ENCODE data around the gene MVB12A. TPM values are rescaled to one million over a fixed set of nuclear protein-coding genes. Genes with fewer than 3 reads are reported as not detected.

The MVB12A gene
- total and polyA plus RNA-seq, 9 of the 15 experiments (the other 6 are each of a cell fraction or from before 2014, with no cell fraction given): 1.2 to 46.2 (median 22.4) TPM

GRCh38 chr19:17409990-17410389, 9.9 kb upstream of the MVB12A start (continued):
- TF ChIP-seq, protein P1, sequence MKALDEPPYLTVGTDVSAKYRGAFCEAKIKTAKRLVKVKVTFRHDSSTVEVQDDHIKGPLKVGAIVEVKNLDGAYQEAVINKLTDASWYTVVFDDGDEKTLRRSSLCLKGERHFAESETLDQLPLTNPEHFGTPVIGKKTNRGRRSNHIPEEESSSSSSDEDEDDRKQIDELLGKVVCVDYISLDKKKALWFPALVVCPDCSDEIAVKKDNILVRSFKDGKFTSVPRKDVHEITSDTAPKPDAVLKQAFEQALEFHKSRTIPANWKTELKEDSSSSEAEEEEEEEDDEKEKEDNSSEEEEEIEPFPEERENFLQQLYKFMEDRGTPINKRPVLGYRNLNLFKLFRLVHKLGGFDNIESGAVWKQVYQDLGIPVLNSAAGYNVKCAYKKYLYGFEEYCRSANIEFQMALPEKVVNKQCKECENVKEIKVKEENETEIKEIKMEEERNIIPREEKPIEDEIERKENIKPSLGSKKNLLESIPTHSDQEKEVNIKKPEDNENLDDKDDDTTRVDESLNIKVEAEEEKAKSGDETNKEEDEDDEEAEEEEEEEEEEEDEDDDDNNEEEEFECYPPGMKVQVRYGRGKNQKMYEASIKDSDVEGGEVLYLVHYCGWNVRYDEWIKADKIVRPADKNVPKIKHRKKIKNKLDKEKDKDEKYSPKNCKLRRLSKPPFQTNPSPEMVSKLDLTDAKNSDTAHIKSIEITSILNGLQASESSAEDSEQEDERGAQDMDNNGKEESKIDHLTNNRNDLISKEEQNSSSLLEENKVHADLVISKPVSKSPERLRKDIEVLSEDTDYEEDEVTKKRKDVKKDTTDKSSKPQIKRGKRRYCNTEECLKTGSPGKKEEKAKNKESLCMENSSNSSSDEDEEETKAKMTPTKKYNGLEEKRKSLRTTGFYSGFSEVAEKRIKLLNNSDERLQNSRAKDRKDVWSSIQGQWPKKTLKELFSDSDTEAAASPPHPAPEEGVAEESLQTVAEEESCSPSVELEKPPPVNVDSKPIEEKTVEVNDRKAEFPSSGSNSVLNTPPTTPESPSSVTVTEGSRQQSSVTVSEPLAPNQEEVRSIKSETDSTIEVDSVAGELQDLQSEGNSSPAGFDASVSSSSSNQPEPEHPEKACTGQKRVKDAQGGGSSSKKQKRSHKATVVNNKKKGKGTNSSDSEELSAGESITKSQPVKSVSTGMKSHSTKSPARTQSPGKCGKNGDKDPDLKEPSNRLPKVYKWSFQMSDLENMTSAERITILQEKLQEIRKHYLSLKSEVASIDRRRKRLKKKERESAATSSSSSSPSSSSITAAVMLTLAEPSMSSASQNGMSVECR (CRISPR knock-in tag; IDR thresholded peaks at IDR 0.05): no peak
- TF ChIP-seq, protein P2, sequence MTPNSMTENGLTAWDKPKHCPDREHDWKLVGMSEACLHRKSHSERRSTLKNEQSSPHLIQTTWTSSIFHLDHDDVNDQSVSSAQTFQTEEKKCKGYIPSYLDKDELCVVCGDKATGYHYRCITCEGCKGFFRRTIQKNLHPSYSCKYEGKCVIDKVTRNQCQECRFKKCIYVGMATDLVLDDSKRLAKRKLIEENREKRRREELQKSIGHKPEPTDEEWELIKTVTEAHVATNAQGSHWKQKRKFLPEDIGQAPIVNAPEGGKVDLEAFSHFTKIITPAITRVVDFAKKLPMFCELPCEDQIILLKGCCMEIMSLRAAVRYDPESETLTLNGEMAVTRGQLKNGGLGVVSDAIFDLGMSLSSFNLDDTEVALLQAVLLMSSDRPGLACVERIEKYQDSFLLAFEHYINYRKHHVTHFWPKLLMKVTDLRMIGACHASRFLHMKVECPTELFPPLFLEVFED (CRISPR knock-in tag; conservative IDR thresholded peaks at IDR 0.05): no peak
- TF ChIP-seq DDX20 (tag; IDR thresholded peaks at IDR 0.05; ENCODE audit: low read depth): no peak

- WGBS (ENCODE audit: insufficient coverage, low coverage, missing lambda C conversion rate): 79% methylated on average over 10 of the region's 11 CpGs
- ATAC-seq (no peak), FAIRE-seq (no peak), DNase-seq (ENCODE audit: extremely low read depth in 1 of 4, low spot score in 3 of 4) (no peak)
- Histone ChIP-seq H3K79me2 (ENCODE audit: control insufficient read depth, insufficient read depth, low read length) (peaks cover 16% of the 10 kb centered on the region), H2AFZ (ENCODE audit: low read depth, low read length) (no peak overlapping the region), H4K20me1 (replicated peaks; ENCODE audit: control insufficient read depth, insufficient read depth, low read length) (no peaks in the 10 kb centered on the region), H3K9me1 (ENCODE audit: control insufficient read depth, insufficient read depth, low read length) (no peaks in the 10 kb centered on the region), H3K27ac (ENCODE audit: extremely low read depth, low read depth, low read length) (no peak overlapping the region), H3K9ac (ENCODE audit: insufficient read depth in 1 of 2, low read depth in 2 of 2, low read length in 2 of 2) (0 out of 4 replicates have a peak overlapping the region, but pooled peaks of 1 of the 2 experiments have one; percentile 2), H3K27me3 (ENCODE audit: control insufficient read depth in 2 of 2, insufficient read depth in 2 of 2, low read length in 2 of 2) (no peaks in the 10 kb centered on the region), H3K4me2 (ENCODE audit: insufficient read depth, low read length) (no peak overlapping the region), H3K9me3 (replicated peaks; ENCODE audit: control insufficient read depth, insufficient read depth, low read depth, low read length) (no peaks in the 10 kb centered on the region), H3K36me3 (ENCODE audit: control insufficient read depth, insufficient read depth, low read length) (peaks cover 32% of the 10 kb centered on the region; the same call in 2 of the 3 replicates), H3K4me1 (replicated peaks in 1 of 2; ENCODE audit: control insufficient read depth in 2 of 2, insufficient read depth in 2 of 2, low read length in 2 of 2) (peaks cover 3 to 9% of the 10 kb centered on the region in 2 experiments; a peak in 4 of 5 replicates), H3K4me3 (no peak overlapping the region)
- in situ Hi-C loops (cut with MboI) (no loop called here), intact Hi-C loops (cut with micrococcal nuclease) (no loop called here)
- no TSS peak for BruUV-seq (replicated peaks)
- CTCF ChIA-PET (ENCODE audit: low intra/inter-chr PET ratio): no interaction called here
- POLR2A ChIA-PET: interaction anchor here (0.8 kb wide), 1 partner anchor 10 kb away, joined by 3 read pairs; no protein-coding TSS in a partner anchor
- TF ChIP-seq BCOR (IDR thresholded peaks at IDR 0.05) (no peak), DACH1 (IDR thresholded peaks at IDR 0.05; ENCODE audit: partially characterized antibody) (no peak), CREB5 (CRISPR knock-in tag; IDR thresholded peaks at IDR 0.05) (no peak), ZNF124 (CRISPR knock-in tag; IDR thresholded peaks at IDR 0.05) (no peak), RAD21 (CRISPR knock-in tag; conservative IDR thresholded peaks at IDR 0.05 in 1 of 2, IDR thresholded peaks at IDR 0.05 in 1 of 2) (no peak), RCOR1 (IDR thresholded peaks at IDR 0.05; ENCODE audit: borderline replicate concordance in 1 of 2, low read depth in 2 of 2, low read length in 2 of 2) (no peak), ESRRB (CRISPR knock-in tag; IDR thresholded peaks at IDR 0.05; ENCODE audit: borderline replicate concordance) (no peak), HNRNPUL1 (IDR thresholded peaks at IDR 0.05; ENCODE audit: low read length) (no peak), CBFB (CRISPR knock-in tag; IDR thresholded peaks at IDR 0.05) (no peak), SETDB1 (IDR thresholded peaks at IDR 0.05; ENCODE audit: low read length) (no peak), MYNN (IDR thresholded peaks at IDR 0.05) (no peak), MYNN (CRISPR knock-in tag; IDR thresholded peaks at IDR 0.05) (no peak), ADNP (tag; IDR thresholded peaks at IDR 0.05) (no peak)
Observed at GRCh38 chr19:17411801-17412200, 8.0 kb upstream of the MVB12A start.
